ENCODE results near the gene NR2F6.

- no peak for TF ChIP-seq CTCF (conservative IDR thresholded peaks at IDR 0.05)
- no peak for TF ChIP-seq EZH2 (IDR thresholded peaks at IDR 0.05; ENCODE audit: low read depth)
Measured at GRCh38 chr19:17202249-17202648, 43.5 kb downstream of the NR2F6 start.
